GM12878 (cell line): ENCODE results near the gene EHD4. TPM values are rescaled to one million over a fixed set of nuclear protein-coding genes. Genes with fewer than 3 reads are reported as not detected.

Experiments used
- ATAC-seq: fragments of 200-7000 bp; cut with Tn5 transposase; 3 replicates; pipeline ENCODE4 v1.9.1; 2020; ENCODE audit warnings: mild to moderate bottlenecking, moderate library complexity
- BruUV-seq: library from RNA; stranded (reverse); fragments of 400-500 nt; replicated peaks from 2 replicates; lab custom pipeline; 2021; lab: Mats Ljungman, UMichigan
- CTCF ChIA-PET: fragments of 300-600 bp; sonication (Branson Sonifier 250); formaldehyde crosslinking; extraction: SDS; loops from one replicate; lab custom pipeline; 2021; ENCODE audit warnings: inconsistent platforms; lab: Yijun Ruan, JAX
- POLR2A ChIA-PET: fragments of 350-600 bp; formaldehyde crosslinking; extraction: SDS; loops from one replicate; lab custom pipeline; 2021; ENCODE audit warnings: inconsistent platforms; lab: Charles Lee
- RAD21 ChIA-PET: fragments of 300-600 bp; sonication (Branson Sonifier 250); formaldehyde crosslinking; loops from one replicate; lab custom pipeline; 2023; ENCODE audit warnings: antibody characterized with exemption; ENCODE audit not compliant: unreplicated experiment; lab: Charles Lee
- SMC1A ChIA-PET: fragments of 300-600 bp; sonication (Branson Sonifier 250); formaldehyde crosslinking; loops from one replicate; lab custom pipeline; 2023; ENCODE audit not compliant: unreplicated experiment, uncharacterized antibody; lab: Charles Lee
- DNase-seq: peaks from one replicate; pipeline ENCODE4 v3.0.0-alpha.2; 2011; ENCODE audit warnings: low read depth, low spot score
- FAIRE-seq: peaks from 3 replicates; lab custom pipeline; 2011; peaks lifted over from hg19 to GRCh38; lab: Jason Lieb, UNC
- H2AFZ ChIP-seq: 2 replicates; pipeline ENCODE4 v1.6.0; 2011; ENCODE audit warnings: low read depth, low read length, control low read depth; ENCODE audit not compliant: control insufficient read depth
- H3K27ac ChIP-seq: 2 replicates; pipeline ENCODE4 v1.5.1; 2011; ENCODE audit warnings: control low read depth; ENCODE audit not compliant: control insufficient read depth, insufficient read depth
- H3K27me3 ChIP-seq, 2 experiments: replicated peaks in 1 of 2; 2 replicates each; pipeline versions ENCODE4 v1.6.0 to v1.6.1; 2011; ENCODE audit warnings: low read length in 1 of 2; ENCODE audit not compliant: control insufficient read depth in 2 of 2, insufficient read depth in 2 of 2
- H3K36me3 ChIP-seq, 2 experiments: 2 replicates each; pipeline ENCODE4 v1.5.1; 2011; ENCODE audit warnings: low read length in 1 of 2; ENCODE audit not compliant: control insufficient read depth in 2 of 2, insufficient read depth in 2 of 2
- H3K4me1 ChIP-seq: 2 replicates; pipeline ENCODE4 v1.6.1; 2011; ENCODE audit warnings: mild to moderate bottlenecking, low read length, moderate library complexity, mixed read lengths; ENCODE audit not compliant: control insufficient read depth, insufficient read depth
- H3K4me2 ChIP-seq: 2 replicates; pipeline ENCODE4 v1.6.0; 2011; ENCODE audit warnings: control low read depth; ENCODE audit not compliant: control insufficient read depth, insufficient read depth
- H3K4me3 ChIP-seq: fragments of 200-600 bp; sonication (generic); 2 replicates; pipeline ENCODE4 v1.5.1; 2016
- H3K79me2 ChIP-seq: 2 replicates; pipeline ENCODE4 v1.6.0; 2011; ENCODE audit warnings: low read length; ENCODE audit not compliant: control insufficient read depth, insufficient read depth
- H3K9ac ChIP-seq: 2 replicates; pipeline ENCODE4 v1.8.0; 2011; ENCODE audit warnings: low read length, control low read depth, mixed read lengths; ENCODE audit not compliant: control insufficient read depth, insufficient read depth
- H3K9me3 ChIP-seq: replicated peaks from 3 replicates; pipeline ENCODE4 v1.5.1; 2011; ENCODE audit warnings: mild to moderate bottlenecking, low read length; ENCODE audit not compliant: control insufficient read depth, insufficient read depth
- H4K20me1 ChIP-seq: 2 replicates; pipeline ENCODE4 v1.6.0; 2011; ENCODE audit not compliant: control insufficient read depth, insufficient read depth
- CBFB ChIP-seq: IDR thresholded peaks from 2 replicates; pipeline ENCODE4 v1.6.1; 2016; ENCODE audit warnings: antibody characterized with exemption, low read depth
- CBX5 ChIP-seq: sonication (generic); IDR thresholded peaks from 2 replicates; pipeline ENCODE4 v1.6.1; 2016; ENCODE audit warnings: low read depth, moderate library complexity, mild to moderate bottlenecking, inconsistent platforms
- GATAD2B ChIP-seq: fragments of 450-650 bp; conservative IDR thresholded peaks from 2 replicates; pipeline ENCODE4 v1.6.1; 2017; ENCODE audit warnings: low read depth, mild to moderate bottlenecking, moderate library complexity
- HCFC1 ChIP-seq: fragments of 150-350 bp; IDR thresholded peaks from 2 replicates; pipeline ENCODE4 v1.6.1; 2014; ENCODE audit warnings: low read length
- KLF5 ChIP-seq: fragments of 450-650 bp; IDR thresholded peaks from 2 replicates; pipeline ENCODE4 v1.6.1; 2014; ENCODE audit warnings: mild to moderate bottlenecking; ENCODE audit not compliant: partially characterized antibody
- MYC ChIP-seq: IDR thresholded peaks from 2 replicates; pipeline ENCODE4 v1.6.1; 2011; ENCODE audit warnings: mild to moderate bottlenecking, low read length, moderate library complexity, inconsistent platforms; ENCODE audit not compliant: insufficient read depth, insufficient replicate concordance, insufficient read length, severe bottlenecking
- SMAD5 ChIP-seq: IDR thresholded peaks from 2 replicates; pipeline ENCODE4 v1.6.1; 2016; ENCODE audit warnings: antibody characterized with exemption, low read depth
- STAT1 ChIP-seq: fragments of 450-650 bp; conservative IDR thresholded peaks from 2 replicates; pipeline ENCODE4 v1.6.1; 2014; ENCODE audit warnings: antibody characterized with exemption, mild to moderate bottlenecking
- STAT3 ChIP-seq: IDR thresholded peaks from 2 replicates; pipeline ENCODE4 v1.6.1; 2011; ENCODE audit warnings: low read depth, low read length, improper control_type of control experiment
- TCF7 ChIP-seq: IDR thresholded peaks from 2 replicates; pipeline ENCODE4 v1.6.1; 2014; ENCODE audit warnings: antibody characterized with exemption, borderline replicate concordance
- WGBS: methylation state at CpG from one replicate; pipeline ENCODE4 v1.1.6; 2016; ENCODE audit warnings: low lambda C conversion rate; ENCODE audit not compliant: insufficient replicate concordance, insufficient coverage; ENCODE audit errors: missing lambda C conversion rate; 5-methylcytosine and 5-hydroxymethylcytosine counted together
- in situ Hi-C: fragments of 300-500 bp; cut with MboI; formaldehyde crosslinking; loops from 9 replicates; pipeline ENCODE4 v1.14.3; 2018; ENCODE audit warnings: mixed read lengths
- intact Hi-C: fragments of 100-400 bp; cut with micrococcal nuclease; formaldehyde crosslinking; loops from one replicate; pipeline ENCODE4 v1.14.2; 2022; ENCODE audit not compliant: unreplicated experiment
- polyA plus RNA-seq, 11 experiments: library from polyadenylated mRNA; depleted of rRNA in 4 of 11; unstranded in 6 of 11; stranded (reverse) in 5 of 11; fragments of >200 nt; fragmentation: Nextera tagmentation in 4 of 11; fragmentation: Illumina TruSeq in 1 of 11; extraction: Ambion mirVana in 4 of 11; extraction: Trizol in 1 of 11; gene quantifications; 1 replicate in 1 of 11; 2 replicates in 10 of 11; pipeline versions ENCODE4 v1.2.1 to v1.2.3, GENCODE V29; 2011 to 2016; ENCODE audit warnings: inconsistent platforms in 2 of 11, missing spikeins in 2 of 11, low read depth in 1 of 11
- total RNA-seq, 4 experiments: library from RNA; depleted of rRNA in 3 of 4; stranded (reverse); fragments of >200 nt in 3 of 4; fragmentation: Illumina TruSeq in 1 of 4; extraction: Trizol in 1 of 4; gene quantifications; 2 replicates each; pipeline versions ENCODE4 v1.2.1 to v1.2.3, GENCODE V29; 2013 to 2021
- TF ChIP-seq, protein P1 (sequence below): fragments of 450-650 bp; IDR thresholded peaks from 2 replicates; pipeline ENCODE4 v1.6.1; 2017; ENCODE audit warnings: low read depth, mild to moderate bottlenecking, moderate library complexity
- TF ChIP-seq, protein P2 (sequence below): fragments of 450-650 bp; IDR thresholded peaks from 2 replicates; pipeline ENCODE4 v1.6.1; 2017; ENCODE audit warnings: mild to moderate bottlenecking, low read depth, inconsistent platforms; ENCODE audit not compliant: poor library complexity, severe bottlenecking

Gene EHD4
- total and polyA plus RNA-seq, 10 of the 15 experiments (the other 5 are each of a cell fraction or from before 2014, with no cell fraction given), result 4.2 to 62.9 (median 44.7) TPM

DNA sequence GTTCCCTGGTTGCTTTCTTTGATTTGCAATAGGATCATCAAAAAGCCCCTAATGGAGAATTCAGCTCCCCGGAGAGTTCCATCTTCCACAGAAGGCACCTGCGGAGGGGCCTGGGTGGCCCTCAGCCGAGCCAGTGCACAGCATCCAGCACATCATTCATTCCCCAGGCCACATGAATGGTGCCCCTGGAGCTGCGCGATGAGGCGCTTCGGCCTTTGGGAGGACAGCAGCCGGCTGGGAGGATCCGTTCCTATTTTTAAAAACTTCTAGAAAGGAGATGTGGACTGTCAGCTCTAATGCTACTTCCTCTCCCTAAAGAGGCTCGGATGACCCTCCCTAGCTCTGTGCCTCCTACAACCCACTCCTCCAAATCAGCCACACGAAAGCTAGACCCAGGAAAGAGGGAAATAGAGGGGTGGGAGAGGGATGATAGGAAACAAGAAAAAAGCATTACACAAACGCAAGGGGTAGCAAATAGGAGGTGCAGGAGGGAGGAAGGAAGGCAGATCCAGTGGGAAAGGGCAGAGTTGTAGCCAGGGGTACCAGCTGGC is 20.3 kb downstream of the EHD4 start:
- no peaks in the 10 kb centered on the region for H3K27me3 ChIP-seq
- no peak overlapping the region for H3K9ac ChIP-seq
- no peak overlapping the region for H3K4me2 ChIP-seq
- 97% methylated on average over 10 of the region's 12 CpGs for WGBS
- H3K9me3 ChIP-seq, result no peaks in the 10 kb centered on the region
- H3K27ac ChIP-seq, result no peak overlapping the region
- in situ Hi-C loops, result no loop called here
- FAIRE-seq (no peak), ATAC-seq (no peak), DNase-seq (no peak)
- POLR2A ChIA-PET, result interaction anchor here (1.0 to 1.6 kb wide), 2 partner anchors 9 to 18 kb away, joined by 3 to 7 read pairs; no protein-coding TSS in a partner anchor
- peaks cover 32% of the 10 kb centered on the region for H3K79me2 ChIP-seq
- H2AFZ ChIP-seq, result no peak overlapping the region
- CTCF ChIA-PET, result no interaction called here
- peaks cover 7% of the 10 kb centered on the region for H3K4me1 ChIP-seq
- TF ChIP-seq KLF5 (no peak), CBX5 (no peak), SMAD5 (no peak), STAT3 (no peak), TCF7 (no peak), GATAD2B (no peak), CBFB (no peak), HCFC1 (no peak), STAT1 (no peak), MYC (no peak)
- TF ChIP-seq, protein P1, sequence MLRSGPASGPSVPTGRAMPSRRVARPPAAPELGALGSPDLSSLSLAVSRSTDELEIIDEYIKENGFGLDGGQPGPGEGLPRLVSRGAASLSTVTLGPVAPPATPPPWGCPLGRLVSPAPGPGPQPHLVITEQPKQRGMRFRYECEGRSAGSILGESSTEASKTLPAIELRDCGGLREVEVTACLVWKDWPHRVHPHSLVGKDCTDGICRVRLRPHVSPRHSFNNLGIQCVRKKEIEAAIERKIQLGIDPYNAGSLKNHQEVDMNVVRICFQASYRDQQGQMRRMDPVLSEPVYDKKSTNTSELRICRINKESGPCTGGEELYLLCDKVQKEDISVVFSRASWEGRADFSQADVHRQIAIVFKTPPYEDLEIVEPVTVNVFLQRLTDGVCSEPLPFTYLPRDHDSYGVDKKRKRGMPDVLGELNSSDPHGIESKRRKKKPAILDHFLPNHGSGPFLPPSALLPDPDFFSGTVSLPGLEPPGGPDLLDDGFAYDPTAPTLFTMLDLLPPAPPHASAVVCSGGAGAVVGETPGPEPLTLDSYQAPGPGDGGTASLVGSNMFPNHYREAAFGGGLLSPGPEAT, result no peak
- TF ChIP-seq, protein P2, sequence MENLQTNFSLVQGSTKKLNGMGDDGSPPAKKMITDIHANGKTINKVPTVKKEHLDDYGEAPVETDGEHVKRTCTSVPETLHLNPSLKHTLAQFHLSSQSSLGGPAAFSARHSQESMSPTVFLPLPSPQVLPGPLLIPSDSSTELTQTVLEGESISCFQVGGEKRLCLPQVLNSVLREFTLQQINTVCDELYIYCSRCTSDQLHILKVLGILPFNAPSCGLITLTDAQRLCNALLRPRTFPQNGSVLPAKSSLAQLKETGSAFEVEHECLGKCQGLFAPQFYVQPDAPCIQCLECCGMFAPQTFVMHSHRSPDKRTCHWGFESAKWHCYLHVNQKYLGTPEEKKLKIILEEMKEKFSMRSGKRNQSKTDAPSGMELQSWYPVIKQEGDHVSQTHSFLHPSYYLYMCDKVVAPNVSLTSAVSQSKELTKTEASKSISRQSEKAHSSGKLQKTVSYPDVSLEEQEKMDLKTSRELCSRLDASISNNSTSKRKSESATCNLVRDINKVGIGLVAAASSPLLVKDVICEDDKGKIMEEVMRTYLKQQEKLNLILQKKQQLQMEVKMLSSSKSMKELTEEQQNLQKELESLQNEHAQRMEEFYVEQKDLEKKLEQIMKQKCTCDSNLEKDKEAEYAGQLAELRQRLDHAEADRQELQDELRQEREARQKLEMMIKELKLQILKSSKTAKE, result no peak
- no TSS peak for BruUV-seq
- SMC1A ChIA-PET, result interaction anchor here (1.6 kb wide), 1 partner anchor 13 kb away, joined by 4 read pairs; no protein-coding TSS in a partner anchor
- no peaks in the 10 kb centered on the region for H4K20me1 ChIP-seq
- H3K4me3 ChIP-seq, result no peak overlapping the region
- H3K36me3 ChIP-seq, result peaks cover 27 to 28% of the 10 kb centered on the region in 2 experiments
- RAD21 ChIA-PET, result interaction anchor here (1.5 kb wide), 1 partner anchor 15 kb away, joined by 4 read pairs; no protein-coding TSS in a partner anchor
- intact Hi-C loops, result no loop called here
